Kidney glomerular epithelial cell (primary cell): Measurements from ENCODE around the gene PPARGC1A.

ENCODE experiments used
- DNase-seq: peaks from one replicate; lab custom pipeline; 2025; lab: John Stamatoyannopoulos, UW

Gene PPARGC1A

GRCh38 chr4:23881674-23882337 is 8.0 kb downstream of the PPARGC1A start:
- DNase-seq = no peak

- DNase-seq = no peak
These were observed 8.8 kb downstream of the PPARGC1A start for GRCh38 chr4:23881052-23881501.

- no peak for DNase-seq
These were observed 10.7 kb downstream of the PPARGC1A start for GRCh38 chr4:23878912-23879732.

- no peak for DNase-seq
These were observed 11.5 kb downstream of the PPARGC1A start for GRCh38 chr4:23878246-23878891.

- DNase-seq = peak; percentile 21
These were observed 12.1 kb downstream of the PPARGC1A start for GRCh38 chr4:23877758-23878229.

GRCh38 chr4:23876418-23877089 is 13.3 kb downstream of the PPARGC1A start:
- DNase-seq = no peak

- DNase-seq = no peak
These were observed 14.5 kb downstream of the PPARGC1A start for GRCh38 chr4:23875317-23875716.

- DNase-seq = no peak
These were observed 15.3 kb downstream of the PPARGC1A start for GRCh38 chr4:23874536-23874901.

- DNase-seq = no peak
These were observed 15.9 kb downstream of the PPARGC1A start for GRCh38 chr4:23873717-23874535.

GRCh38 chr4:23871426-23871825 is 18.4 kb downstream of the PPARGC1A start:
- no peak for DNase-seq

- DNase-seq = no peak
These were observed 23.3 kb downstream of the PPARGC1A start for GRCh38 chr4:23866450-23867075.

- no peak for DNase-seq
These were observed 27.9 kb downstream of the PPARGC1A start for GRCh38 chr4:23861897-23862296.

- no peak for DNase-seq
These were observed 28.9 kb downstream of the PPARGC1A start for GRCh38 chr4:23860919-23861318.

- DNase-seq = peak; percentile 2
These were observed 32.4 kb downstream of the PPARGC1A start for GRCh38 chr4:23857367-23857959.

- no peak for DNase-seq
These were observed 33.2 kb downstream of the PPARGC1A start for GRCh38 chr4:23856630-23857029.

GRCh38 chr4:23855912-23856605 is 33.8 kb downstream of the PPARGC1A start:
- DNase-seq = peak; percentile 4

GRCh38 chr4:23853986-23854660 is 35.7 kb downstream of the PPARGC1A start:
- DNase-seq = no peak

GRCh38 chr4:23851464-23851863 is 38.4 kb downstream of the PPARGC1A start:
- no peak for DNase-seq

GRCh38 chr4:23847158-23847557 is 42.7 kb downstream of the PPARGC1A start:
- DNase-seq = no peak
